SKM-1 treated with dmso at 0.1 percent for 144 hours (cell line): Measurements from ENCODE around the gene PCSK4.

Experiments used
- DNase-seq: peaks from one replicate; lab custom pipeline; 2025; ENCODE audit not compliant: unreplicated experiment; lab: John Stamatoyannopoulos, UW

Gene PCSK4

DNA sequence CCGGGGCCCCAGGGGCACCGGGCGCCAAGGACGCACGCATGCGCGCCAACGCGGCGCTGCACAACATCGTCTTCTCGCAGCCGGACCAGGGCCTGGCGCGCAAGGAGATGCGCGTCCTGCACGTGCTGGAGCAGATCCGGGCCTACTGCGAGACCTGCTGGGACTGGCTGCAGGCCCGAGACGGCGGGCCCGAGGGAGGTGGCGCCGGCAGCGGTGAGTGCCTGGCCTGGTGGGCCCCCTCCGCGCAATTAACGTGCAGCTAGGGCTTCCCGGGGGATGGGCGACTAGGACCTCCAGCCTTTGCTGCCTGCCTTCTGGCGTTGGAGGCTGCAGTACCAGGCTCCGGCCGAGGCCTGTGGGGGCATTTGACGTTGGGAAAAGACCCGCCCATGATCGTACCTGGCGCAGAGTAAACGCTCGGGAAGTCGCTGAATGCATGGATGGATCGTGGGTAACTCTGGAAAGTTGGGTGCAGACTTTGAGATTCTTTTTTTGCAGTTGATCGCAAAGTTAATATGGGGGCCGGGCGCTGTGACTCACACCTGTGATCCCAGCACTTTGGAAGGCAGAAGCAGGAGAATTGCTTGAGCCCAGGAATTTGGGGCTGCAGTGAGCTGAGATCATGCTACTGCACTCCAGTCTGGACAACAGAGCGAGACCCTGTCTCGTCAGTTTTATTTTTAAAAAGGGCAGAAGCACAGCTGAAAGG, 33.0 kb downstream of the PCSK4 start:
- no peak for DNase-seq

DNA sequence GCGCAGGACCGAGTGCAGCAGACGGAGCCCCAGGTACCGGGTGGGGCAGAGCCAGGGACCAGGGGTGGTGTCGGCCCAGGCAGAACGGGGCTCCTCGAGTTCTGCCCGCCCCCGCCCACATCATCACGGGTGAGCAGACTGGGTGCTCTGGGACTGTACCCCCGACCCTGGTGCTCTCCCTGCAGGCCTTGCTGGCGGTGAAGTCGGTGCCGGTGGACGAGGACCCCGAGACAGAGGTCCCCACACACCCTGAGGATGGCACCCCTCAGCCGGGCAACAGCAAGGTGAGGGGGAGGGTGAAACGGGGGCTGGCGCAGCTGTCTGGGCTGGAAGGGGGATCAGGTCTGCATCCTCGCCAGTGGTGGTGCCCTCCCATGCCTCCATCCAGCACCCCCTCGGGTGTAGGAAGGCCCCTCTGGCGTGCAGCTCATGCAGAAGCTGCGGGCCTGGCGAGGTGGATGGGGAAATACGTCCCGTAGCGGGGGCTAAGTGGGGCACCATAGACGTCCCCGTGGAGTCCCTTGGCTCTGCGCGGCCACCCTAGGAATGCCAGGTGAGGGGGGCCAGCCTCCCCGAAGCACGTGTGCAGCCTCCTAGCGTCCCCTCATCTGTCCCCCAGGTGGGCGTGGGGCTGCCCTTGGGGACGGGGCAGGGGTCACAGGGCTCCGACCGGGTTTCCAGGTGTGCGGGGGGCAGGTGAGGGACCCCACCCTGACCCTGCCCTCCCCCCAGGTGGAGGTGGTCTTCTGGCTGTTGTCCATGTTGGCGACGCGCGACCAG, 33.8 kb downstream of the PCSK4 start:
- no peak for DNase-seq

DNA sequence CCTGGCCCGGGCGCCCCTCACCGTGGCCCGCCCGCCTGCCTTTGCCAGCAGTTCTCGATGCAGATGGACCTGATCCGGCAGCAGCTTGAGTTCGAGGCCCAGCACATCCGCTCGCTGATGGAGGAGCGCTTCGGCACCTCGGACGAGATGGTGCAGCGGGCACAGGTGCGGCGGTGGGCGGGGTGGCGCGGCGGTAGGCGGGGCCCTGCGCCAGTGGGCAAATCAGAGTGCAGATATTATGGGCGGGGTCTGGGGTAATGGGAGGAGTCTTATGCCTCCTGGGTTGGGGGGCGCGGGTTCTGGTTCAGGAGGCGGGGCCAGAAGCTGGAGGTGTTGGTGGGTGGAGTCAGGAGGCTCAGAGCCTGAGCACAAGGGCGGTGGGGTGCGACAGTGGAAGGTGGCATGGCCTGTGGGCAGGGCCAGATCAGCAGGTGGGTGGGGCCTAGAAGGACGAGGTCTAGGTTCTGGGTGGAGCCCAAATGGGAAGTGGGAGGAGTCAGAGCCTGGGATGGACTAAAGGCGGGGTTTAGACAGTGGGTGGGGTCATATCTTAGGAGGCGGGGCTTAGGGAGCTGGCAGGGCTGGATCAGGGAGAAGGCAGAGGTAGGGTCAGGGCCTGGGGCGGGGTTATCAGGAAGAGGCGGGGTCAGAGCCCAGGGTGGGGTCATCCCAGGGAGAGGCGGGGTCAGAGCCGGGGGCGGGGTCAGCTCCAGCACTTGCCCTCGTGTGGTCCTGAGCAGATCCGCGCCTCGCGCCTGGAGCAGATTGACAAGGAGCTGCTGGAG, 34.6 kb downstream of the PCSK4 start:
- DNase-seq: peak; percentile 82

DNA sequence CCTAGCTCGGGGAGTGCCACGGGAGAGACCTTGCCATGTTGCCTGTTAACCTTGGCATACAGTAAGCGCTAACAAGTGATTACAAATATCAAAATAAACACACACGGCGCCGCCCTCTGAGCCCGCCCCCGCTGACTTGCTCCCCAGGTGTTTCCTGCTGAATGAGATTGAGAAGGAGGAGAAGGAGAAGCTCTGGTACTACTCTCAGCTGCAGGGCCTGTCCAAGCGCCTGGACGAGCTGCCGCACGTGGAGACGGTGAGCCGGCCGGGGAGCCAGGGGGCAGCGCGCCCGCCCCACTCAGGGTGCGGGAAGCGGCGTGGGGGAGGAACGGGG, 35.2 kb downstream of the PCSK4 start:
- DNase-seq: no peak

DNA sequence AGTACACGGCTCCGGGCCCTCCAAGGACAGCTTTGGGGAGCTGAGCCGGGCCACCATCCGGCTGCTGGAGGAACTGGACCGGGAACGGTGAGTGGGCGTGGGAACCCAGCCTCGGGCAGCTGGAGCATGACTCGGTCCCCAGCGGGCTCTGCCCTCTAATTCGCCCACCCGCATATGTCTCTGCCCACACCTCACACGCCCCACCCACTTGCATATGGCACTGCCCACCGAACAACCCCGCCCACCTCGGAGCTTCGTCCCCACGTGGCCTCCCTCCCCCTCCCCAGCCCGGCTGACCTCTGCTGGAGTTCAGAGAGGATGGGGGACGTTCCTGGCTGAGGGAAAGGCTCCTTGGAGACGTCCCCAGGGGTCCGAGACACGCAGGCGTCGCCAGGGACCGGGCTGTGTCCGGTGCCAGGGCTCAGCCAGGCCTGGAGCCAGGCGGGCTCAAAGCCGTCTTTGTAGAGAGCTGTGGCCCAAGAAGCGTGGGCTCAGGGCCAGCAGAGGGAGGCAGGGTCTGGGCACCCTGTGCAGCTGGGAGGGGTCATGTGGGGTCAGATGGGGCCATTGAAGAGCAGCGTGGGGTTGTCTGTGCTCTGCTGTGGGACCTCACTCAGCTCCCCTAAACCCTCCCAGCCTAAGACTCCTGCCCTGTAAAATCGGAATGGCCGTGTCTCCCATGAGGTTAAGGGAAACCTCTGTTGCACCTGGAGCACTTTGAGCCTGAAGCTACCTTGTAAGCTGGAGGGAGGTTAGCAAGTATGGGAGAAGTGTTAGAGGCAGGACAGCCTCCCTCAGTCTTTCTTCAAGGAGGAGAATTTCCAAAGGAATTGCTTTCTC, 36.4 kb downstream of the PCSK4 start:
- DNase-seq: no peak

DNA sequence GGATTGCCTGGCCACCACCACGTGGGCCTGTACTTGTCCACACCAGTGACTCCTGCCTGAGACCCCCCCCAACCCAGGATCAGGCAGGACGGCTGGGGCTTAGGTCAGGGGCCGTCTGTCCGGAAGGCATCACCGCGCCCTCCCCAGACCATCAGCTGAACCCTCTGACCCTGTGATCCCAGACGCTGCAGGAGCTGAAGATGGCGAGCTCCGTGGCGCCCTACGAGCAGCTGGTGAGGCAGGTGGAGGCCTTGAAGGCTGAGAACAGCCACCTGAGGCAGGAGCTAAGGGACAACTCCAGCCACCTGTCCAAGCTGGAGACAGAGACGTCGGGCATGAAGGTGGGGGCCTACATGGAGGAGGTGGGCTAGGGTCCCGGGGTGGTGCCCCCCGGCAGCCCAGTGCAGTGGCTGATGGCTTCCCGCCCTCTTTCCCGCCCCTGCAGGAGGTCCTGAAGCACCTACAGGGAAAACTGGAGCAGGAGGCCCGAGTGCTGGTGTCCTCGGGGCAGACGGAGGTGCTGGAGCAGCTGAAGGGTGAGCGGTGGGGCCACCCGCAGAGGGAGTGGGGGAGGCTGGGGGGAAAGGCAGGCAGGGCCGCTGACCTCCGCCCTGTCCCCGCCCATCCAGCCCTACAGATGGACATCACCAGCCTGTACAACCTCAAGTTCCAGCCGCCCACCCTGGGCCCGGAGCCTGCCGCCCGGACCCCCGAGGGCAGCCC, 37.2 kb downstream of the PCSK4 start:
- DNase-seq: no peak

DNA sequence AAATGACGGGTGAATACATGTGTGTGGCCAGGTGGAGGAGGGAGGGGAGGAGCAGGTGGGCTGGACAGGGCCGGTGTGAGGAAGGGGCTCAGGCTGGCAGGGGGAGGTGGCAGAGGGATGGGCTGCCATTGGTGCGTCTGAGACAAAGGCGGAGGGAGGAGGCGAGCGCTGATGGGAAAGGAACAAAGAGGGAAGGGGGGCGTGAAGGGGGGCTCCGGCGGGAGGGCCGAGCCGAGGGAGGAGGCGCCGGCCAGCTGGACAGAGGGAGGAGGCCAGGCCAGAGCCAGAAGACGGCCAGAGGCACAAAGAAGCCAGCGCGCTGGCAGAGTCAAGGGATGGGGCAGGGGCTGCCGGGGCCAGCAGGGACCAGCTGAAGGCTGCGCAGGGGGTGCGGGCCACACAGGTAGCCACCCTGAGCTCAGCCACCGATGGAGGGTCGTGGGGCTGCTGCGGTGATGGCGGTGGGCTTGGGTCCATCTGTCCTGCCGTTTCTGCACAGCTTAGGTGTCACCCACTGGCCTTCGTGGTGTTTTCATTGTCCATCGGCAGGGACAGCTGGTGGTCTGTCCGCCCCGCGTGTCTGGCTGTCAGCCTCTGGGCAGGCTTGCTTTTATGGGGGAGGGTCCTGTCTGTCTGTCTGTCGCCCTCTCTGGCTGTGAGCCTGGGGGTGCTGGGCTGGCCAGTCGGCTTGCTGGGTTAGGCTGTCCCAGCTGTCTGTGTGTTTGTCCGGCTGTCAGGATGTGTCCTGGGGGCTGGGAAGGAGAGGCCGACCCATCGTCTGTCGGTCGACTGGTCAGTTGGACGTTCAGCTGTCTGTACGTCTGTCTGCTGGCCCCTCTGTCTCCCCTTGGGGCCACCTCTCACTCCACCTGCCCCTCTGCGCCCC, 38.0 kb downstream of the PCSK4 start:
- no peak for DNase-seq

DNA sequence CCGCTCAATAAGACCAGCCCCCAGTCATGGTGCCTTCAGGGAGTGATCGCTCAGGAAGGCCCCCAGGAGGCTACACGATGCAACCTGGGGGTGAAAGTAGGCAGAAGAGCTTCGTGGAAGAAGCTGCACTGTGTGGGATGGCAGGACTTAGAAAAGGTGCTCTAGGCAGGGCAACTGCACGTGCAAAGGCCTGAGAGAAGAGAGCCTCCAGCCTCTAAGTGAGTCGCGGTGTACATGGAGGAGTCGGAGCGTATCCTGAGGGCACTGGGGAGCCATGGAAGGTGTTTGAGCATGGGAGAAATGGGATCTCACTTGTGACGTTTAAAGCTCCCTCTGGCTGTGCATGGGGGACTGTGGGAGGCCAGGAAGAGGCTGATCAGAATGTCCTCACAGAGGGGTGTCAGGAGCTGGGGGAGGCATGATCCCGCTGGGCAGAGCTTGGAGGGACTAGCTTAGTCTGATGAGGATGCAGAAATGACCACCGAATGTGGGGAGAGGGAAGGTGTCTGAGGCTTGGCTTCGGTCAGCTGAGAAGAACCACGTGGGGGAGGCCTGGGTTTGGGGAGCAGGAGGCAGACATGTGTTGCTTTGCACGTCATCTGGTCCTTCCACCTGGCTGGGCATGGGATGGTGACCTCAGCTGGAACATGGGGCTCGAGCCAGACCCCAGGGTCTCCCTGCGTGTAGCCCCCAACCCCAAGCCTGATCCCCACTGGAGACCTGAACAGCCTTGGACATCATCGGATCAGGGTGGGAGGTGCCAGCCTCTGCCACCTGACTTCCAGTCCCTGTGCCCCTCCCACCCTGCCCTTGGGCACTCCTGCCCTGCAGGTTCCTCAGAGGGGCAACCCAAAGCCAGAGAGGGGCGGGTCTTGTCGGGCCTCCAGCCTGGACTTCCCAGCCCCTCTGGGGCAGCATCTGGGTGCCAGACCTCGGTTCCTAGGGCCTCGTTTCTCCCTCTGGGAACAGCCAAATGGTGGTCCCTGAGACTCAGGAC, 39.1 kb downstream of the PCSK4 start:
- no peak for DNase-seq

DNA sequence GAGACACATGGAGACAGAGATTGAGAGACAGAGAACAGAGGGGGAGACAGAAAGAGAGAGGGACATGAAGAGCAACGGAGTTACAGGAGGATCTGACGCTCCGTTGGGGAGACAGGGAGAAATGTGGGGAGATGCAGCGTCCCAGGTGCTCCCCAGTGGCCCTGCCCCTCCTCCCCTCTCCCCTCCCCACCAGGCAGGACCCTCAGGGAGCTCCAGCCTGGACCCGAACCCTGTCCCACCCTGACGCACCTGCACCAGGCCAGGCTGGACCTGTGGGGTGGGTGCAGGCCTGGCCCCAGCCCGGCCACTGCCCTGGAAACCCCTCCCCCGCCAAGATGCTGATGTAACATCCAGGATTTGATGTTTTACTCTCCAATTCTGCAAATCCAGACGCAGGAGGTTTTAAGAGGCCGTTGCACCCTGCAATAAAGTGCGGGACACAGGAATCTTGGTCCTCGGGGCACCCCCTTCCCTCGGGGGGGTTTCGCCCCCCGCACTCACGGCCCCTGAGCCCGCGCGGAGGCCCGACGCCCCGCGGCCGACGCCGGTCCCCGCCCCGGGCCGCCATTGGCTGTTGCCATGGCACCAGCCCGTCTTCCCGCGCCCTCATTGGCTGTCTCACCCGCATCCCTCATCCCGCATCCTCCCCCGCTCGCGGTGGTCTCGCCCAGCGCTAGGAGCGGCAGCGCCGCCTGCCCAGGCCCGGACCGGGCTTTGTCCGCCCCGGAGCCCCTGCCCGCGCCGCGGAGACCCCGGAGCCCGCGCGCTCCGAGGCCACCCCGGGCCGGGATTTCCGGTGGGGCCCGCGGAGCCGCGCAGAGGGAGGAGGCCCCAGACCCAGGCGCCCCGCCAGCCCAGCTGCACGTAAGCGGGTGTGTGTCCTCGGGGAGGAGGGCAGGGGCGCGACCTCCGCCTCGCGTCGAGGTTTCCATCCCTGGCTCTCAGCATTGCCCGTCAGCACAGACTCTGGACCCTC, 40.4 kb downstream of the PCSK4 start, which contains the start of gene APC2:
APC2 (plus strand) TSS at position 655 of the 976 bp plus-strand sequence. CDS start 2,881 bp downstream, outside the sequence.
- DNase-seq: no peak

DNA sequence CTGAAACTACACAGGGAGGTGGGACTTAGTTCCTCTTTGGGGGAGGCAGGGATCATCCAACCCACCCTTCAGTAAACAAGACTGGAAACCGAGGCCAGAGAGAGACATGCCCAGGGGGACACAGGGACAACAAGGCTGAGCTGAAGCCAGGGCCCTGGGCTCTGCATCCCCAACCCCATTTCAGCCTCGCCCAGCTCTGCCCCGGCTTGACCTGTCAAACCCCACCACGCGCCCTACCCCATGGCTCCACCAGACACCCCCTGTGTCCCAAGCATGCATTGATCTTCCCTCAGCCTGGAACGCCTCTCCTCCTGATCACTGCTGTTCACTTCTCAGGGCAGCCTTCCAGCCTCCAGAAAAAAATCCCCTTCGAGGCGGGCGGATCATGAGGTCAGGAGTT, 42.2 kb downstream of the PCSK4 start:
- no peak for DNase-seq

DNA sequence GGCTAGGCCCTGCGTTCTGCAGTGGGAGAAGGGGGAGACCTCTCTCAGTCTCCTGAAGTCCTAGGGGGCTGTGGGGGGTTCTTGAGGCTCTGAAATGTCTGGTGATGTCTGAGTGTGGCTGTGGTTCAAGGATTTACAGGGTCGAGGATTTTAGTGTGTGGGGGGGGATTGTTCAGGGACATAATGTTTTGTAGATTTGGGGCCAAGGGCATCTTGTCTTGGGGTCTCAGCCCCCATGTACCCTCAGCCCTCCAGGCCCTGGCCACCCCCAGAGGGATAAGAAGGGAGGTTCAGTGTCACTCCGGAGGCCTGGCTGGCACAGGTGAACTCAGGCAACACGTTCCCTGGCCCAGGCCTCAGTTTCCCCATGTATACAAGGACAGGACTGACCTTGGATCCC, 42.6 kb downstream of the PCSK4 start:
- no peak for DNase-seq

DNA sequence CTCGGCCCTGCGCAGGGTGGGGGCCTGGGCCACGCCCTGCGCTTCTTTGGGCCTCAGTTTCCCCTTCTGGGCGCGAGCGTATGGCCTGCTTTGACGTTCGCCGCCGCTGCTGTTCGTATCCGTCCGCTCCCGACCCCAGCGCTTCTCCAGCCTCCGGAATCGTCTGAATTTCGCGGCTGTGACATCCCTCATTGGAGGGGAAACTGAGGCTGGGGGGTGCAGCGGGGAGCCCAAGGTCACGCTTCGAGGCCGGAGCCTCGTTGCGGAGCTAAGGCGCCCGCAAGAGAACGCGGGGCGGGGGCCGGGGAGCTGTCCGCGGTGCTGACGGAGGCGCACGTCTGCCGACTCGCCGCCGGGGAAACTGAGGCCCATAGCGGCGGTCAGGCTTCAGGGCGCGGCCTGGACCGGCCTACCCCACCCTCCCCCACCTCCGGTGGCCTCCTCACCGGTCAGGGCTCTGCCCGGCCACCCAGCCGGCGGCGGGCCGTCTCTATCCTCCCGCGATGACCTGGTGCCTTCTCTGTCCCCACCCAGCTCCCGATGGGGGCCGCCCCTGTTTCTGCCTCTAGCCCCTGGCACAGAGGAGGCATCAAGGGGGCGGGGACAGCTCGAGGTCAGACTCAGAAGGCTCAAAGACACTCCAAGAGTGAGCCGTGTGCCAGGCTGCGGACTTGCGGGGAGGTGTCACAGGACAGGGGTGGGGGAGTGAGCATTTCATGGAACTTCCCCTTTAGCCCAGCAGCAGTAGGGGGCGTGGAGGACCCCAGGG, 43.3 kb downstream of the PCSK4 start:
- DNase-seq: no peak

DNA sequence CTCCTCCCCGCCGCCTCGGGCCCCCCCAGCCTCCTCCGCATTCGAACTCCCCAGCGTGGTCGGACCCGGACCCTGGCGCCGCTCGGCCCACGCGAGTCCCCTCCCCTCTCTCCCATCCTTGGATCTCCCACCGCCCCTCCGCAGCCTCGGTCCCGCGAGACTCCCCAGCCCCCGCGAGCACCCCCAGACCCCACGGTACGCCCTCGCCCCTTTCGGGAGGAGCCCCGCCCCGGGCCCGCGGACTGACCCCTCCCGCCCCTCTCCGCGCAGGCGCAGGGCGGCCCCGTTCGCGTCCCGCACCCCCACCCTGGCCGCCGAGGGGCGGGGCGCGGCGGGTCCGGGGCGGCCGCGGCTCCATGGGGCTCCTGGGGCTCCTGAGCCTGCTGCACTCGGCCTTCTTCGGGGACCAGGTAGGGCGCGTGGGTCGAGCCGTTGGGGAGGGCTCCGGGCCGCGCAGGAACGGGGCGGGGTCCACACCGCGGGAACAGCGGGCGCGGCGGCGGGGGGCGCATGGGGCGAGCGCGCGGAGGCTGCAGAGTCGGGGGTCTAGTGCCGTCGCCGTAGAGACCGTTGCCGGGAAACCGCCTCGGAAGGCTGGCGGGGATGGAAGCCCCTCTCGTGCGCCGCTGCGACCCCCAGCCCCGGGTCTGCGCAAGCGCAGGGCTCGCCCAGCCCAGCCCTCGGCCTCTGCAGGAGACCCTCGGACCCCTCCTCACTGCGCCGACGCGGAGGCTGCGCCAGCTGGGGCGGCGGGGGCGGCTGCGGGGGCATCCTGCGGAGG, 44.0 kb downstream of the PCSK4 start:
- no peak for DNase-seq

DNA sequence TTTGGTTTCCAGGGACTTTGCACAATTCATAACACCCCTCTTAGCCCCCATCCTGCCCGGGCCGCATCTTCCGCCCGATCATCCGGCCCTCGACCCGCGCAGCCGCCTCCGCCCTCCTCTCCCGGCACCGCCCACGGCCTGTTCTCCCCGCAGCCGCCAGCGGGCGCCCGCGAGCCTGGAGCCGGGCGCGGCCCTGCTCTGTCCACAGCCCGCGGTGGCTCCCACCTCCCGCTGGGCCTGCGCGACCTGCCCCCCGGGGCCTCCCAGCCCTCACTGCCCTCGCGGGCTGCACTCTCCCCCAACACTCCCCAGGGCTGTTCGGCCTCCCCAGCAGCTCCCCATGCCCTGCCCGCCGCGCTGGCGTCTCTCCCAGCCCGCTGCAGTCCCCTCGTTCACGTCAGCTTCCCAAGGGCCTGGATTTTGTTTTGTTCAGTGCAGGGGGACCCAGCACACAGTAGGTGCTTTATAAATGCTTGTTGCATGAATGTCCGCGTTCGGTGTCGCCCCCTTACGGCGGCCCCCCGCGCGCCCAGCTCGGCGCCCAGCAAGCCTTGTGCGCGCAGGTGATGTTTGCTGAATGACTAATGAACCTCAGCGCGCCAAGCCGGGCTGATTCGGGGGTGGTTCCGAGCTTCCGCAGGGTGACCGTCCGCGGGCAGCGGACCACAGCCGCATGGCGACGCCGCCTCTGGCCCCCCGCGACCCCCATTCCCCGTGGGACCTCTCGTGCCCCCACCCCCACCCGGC, 44.8 kb downstream of the PCSK4 start:
- peak; percentile 49 for DNase-seq
